ENCODE data around the gene HOMER3.

- TF ChIP-seq, protein P1, sequence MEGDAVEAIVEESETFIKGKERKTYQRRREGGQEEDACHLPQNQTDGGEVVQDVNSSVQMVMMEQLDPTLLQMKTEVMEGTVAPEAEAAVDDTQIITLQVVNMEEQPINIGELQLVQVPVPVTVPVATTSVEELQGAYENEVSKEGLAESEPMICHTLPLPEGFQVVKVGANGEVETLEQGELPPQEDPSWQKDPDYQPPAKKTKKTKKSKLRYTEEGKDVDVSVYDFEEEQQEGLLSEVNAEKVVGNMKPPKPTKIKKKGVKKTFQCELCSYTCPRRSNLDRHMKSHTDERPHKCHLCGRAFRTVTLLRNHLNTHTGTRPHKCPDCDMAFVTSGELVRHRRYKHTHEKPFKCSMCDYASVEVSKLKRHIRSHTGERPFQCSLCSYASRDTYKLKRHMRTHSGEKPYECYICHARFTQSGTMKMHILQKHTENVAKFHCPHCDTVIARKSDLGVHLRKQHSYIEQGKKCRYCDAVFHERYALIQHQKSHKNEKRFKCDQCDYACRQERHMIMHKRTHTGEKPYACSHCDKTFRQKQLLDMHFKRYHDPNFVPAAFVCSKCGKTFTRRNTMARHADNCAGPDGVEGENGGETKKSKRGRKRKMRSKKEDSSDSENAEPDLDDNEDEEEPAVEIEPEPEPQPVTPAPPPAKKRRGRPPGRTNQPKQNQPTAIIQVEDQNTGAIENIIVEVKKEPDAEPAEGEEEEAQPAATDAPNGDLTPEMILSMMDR (IDR thresholded peaks at IDR 0.05) = no peak
- TF ChIP-seq POLR2A (IDR thresholded peaks at IDR 0.05) (no peak), POLR2AphosphoS5 (IDR thresholded peaks at IDR 0.05) (no peak)
These were observed 47.3 kb downstream of the HOMER3 start for GRCh38 chr19:18893587-18894253.
